ENCODE data around the gene TMEM87A. TPM values are rescaled to one million over a fixed set of nuclear protein-coding genes. Genes with fewer than 3 reads are reported as not detected.

The TMEM87A gene
- total and polyA plus RNA-seq, 10 donors = 13.4 to 48.3 (median 40.9) TPM

DNA sequence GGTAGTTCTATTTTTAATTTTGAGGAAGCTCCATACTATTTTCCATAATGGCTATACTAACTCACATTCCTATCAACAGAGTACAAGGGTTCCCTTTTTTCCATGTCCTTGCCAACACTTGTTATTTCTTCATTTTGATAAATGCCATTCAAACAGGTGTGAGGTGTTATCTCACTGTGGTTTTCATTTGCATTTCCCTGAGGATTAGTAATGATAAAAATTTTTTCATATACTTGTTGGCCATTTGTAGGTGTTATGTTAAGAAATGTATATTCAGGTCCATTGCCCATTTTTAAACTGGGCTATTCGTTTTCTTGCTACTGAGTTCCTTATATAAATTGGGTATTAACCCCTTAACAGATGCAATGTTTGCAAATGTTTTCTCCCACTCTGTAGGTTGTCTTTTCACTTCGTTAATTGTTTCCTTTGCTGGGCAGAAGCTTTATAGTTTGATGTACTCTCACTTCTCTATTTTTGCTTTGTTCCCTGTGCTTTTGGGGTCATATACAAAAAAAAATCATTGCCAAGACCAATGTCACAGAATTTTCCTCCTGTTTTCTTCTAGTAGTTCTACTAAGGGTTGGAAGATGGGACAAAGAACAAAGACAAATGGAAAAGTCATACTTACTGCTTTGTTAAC is 54.2 kb downstream of the TMEM87A start:
- peaks cover 0 to 99% (median 56%) of the 10 kb centered on the region in 6 donors for H3K36me3 ChIP-seq
- WGBS, 5 donors = 20 to 31% (median 27%) methylated on average over 2 of the region's 2 CpGs
- DNase-seq = no peak
- H3K9me3 ChIP-seq = no peaks in the 10 kb centered on the region
- no peaks in the 10 kb centered on the region for H3K27me3 ChIP-seq (replicated peaks in 1 of 7)
- intact Hi-C loops (cut with DNase I; ENCODE audit: low total_unique reads) = no loop called here
- no peak for TF ChIP-seq POLR2AphosphoS5 (IDR thresholded peaks at IDR 0.05)
- no peak for TF ChIP-seq POLR2A (IDR thresholded peaks at IDR 0.05)
- TF ChIP-seq, protein P1, sequence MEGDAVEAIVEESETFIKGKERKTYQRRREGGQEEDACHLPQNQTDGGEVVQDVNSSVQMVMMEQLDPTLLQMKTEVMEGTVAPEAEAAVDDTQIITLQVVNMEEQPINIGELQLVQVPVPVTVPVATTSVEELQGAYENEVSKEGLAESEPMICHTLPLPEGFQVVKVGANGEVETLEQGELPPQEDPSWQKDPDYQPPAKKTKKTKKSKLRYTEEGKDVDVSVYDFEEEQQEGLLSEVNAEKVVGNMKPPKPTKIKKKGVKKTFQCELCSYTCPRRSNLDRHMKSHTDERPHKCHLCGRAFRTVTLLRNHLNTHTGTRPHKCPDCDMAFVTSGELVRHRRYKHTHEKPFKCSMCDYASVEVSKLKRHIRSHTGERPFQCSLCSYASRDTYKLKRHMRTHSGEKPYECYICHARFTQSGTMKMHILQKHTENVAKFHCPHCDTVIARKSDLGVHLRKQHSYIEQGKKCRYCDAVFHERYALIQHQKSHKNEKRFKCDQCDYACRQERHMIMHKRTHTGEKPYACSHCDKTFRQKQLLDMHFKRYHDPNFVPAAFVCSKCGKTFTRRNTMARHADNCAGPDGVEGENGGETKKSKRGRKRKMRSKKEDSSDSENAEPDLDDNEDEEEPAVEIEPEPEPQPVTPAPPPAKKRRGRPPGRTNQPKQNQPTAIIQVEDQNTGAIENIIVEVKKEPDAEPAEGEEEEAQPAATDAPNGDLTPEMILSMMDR (IDR thresholded peaks at IDR 0.05 in 8 of 11, conservative IDR thresholded peaks at IDR 0.05 in 3 of 11) = no peak
- peaks cover 0 to 20% (median 5%) of the 10 kb centered on the region in 6 donors for H3K4me1 ChIP-seq
- H3K4me3 ChIP-seq = no peak overlapping the region
- peak overlapping the region in 1 of 8 donors; percentile 8 for H3K27ac ChIP-seq

DNA sequence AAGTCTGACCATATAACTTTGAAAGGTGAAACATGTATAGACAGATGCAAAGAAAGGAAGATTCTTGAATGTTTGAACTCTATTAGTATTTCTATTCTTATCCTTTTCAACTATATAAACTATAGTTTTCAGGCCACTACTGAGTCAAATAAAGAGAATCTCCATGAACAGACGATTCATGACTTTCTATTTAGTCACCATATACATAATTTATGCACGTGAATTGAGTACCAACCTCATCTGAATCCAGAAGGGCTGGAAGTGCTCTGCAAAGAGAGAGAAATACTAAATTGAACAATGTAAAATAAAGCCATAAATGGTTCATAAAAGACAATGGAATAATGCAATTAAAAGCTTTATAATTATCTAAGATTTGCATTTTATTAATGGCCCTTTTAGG is 55.7 kb downstream of the TMEM87A start:
- H3K27me3 ChIP-seq (replicated peaks in 1 of 7) = no peaks in the 10 kb centered on the region
- DNase-seq = no peak
- H3K4me1 ChIP-seq = peaks cover 0 to 20% (median 5%) of the 10 kb centered on the region in 6 donors
- intact Hi-C loops (cut with DNase I; ENCODE audit: low total_unique reads) = no loop called here
- H3K4me3 ChIP-seq = no peak overlapping the region
- no peaks in the 10 kb centered on the region for H3K9me3 ChIP-seq
- peaks cover 0 to 99% (median 48%) of the 10 kb centered on the region in 6 donors for H3K36me3 ChIP-seq
- H3K27ac ChIP-seq = no peak overlapping the region
- 82 to 90% (median 83%) methylated on average over 2 of the region's 2 CpGs for WGBS, 5 donors
- TF ChIP-seq, protein P1 (IDR thresholded peaks at IDR 0.05 in 8 of 11, conservative IDR thresholded peaks at IDR 0.05 in 3 of 11) = no peak
- TF ChIP-seq POLR2AphosphoS5 (IDR thresholded peaks at IDR 0.05) (no peak), POLR2A (IDR thresholded peaks at IDR 0.05) (no peak)

DNA sequence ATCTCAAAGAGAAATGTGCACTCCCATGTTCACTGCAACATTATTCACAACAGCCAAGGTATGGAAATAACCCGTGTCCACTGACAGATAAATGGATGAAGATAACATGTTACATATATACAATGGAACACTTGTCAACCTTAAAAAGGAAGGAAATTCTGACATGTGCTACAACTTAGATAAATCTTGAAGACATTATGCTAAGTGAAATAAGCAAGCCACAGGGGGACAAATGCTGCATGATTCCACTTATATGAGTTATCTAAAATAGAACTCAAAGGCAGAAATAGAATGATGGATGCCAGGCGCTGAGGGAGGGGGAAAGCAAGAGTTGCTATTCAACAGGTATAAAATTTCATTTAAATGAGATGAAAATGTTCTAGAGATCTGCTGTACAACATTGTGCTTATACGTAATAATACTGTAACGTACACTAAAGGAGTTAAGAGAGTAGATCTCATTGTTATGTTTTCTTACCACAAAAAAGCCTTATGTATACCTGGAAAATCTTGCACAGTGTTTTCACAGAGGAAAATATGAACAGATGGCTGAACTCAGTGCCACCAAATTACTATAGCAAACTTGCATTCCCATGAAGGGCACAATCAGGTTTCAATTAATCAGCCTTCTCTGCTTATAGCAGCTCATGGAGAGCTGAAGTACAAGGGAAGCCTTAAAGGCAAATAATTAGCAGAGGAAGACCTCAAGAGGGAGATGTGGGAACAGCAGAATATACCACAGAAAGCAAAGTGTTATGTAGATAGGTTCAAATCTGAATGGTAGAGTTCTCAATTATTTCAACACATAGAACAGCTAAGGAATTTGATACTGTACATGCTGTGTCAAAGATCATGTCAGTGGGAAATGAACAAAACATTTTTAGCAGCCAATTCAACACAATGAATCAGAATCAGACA is 57.1 kb downstream of the TMEM87A start:
- WGBS, 5 donors = 75 to 89% (median 83%) methylated on average over 4 of the region's 4 CpGs
- Histone ChIP-seq H3K4me3 (no peak overlapping the region), H3K36me3 (peaks cover 0 to 100% (median 56%) of the 10 kb centered on the region in 6 donors), H3K4me1 (peaks cover 0 to 20% (median 5%) of the 10 kb centered on the region in 6 donors), H3K9me3 (no peaks in the 10 kb centered on the region), H3K27ac (no peak overlapping the region), H3K27me3 (replicated peaks in 1 of 7) (no peaks in the 10 kb centered on the region)
- no peak for DNase-seq
- TF ChIP-seq POLR2A (IDR thresholded peaks at IDR 0.05) (no peak), POLR2AphosphoS5 (IDR thresholded peaks at IDR 0.05) (no peak)
- TF ChIP-seq, protein P1 (IDR thresholded peaks at IDR 0.05 in 8 of 11, conservative IDR thresholded peaks at IDR 0.05 in 3 of 11) = no peak
- intact Hi-C loops (cut with DNase I; ENCODE audit: low total_unique reads) = no loop called here

DNA sequence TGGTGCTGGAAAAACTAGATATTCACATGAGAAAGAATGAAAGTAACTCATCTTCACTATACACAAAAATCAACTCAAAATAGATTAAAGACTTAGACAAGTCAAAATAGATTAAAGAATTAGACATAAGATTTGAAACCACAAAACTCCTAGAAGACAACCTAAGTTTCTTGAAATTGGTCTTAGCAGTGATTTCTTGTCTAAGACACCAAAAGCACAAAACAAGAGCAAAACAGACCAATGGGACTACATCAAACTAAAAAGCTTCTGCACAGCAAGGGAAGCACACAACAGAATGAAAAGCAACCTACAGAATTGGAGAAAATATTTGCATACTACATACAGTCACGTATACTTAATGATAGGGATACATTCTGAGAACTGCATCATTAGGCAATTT is 58.6 kb downstream of the TMEM87A start:
- H3K27me3 ChIP-seq (replicated peaks in 1 of 7) = no peaks in the 10 kb centered on the region
- H3K9me3 ChIP-seq = no peaks in the 10 kb centered on the region
- intact Hi-C loops (cut with DNase I; ENCODE audit: low total_unique reads) = no loop called here
- H3K4me3 ChIP-seq = no peak overlapping the region
- peaks cover 0 to 11% (median 4%) of the 10 kb centered on the region in 6 donors for H3K4me1 ChIP-seq
- no peak overlapping the region for H3K27ac ChIP-seq
- H3K36me3 ChIP-seq = peaks cover 0 to 100% (median 59%) of the 10 kb centered on the region in 6 donors
- 88 to 95% (median 89%) methylated on average over 1 of the region's 1 CpG for WGBS, 5 donors
- no peak for TF ChIP-seq POLR2AphosphoS5 (IDR thresholded peaks at IDR 0.05)
- no peak for TF ChIP-seq POLR2A (IDR thresholded peaks at IDR 0.05)
- TF ChIP-seq, protein P1 (IDR thresholded peaks at IDR 0.05 in 8 of 11, conservative IDR thresholded peaks at IDR 0.05 in 3 of 11) = no peak
- DNase-seq = no peak

Data from spleen (tissue), 11 donors.